ENCODE data around the gene CPNE5.

DNA sequence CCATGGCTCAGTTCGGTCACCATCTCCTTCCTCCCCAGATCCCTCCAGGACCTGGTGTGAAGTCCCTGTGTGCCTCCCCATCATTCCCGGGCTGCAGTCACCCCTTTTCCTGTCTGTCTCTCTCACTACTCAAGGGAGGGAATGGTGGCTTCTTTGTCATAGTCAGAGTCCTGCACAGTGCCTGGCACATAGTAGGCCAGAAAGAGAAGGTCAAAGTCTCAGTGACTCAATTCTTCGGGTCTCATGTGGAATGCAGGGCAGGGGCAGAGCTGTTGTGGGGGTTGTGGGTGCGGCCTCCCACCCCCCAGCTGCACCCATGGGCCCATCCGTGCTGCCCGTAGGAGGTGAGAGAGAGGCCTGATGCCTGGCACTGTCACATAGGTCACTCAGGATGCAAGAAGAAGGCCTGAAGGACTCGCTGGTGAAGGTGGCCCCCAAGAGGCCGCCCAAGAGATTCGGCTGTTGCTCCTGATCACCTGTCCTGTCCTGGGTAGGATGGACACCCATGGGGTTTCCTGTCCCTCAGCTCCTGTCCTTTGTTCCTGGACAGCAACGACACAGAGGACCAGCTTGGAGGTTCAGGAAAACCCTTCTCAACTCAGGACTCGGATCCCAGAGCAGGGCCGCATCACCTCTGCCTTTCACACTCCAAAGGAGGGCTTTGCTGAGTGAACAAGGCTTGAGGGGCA, 107.5 kb downstream of the CPNE5 start:
- TF ChIP-seq, protein P1, sequence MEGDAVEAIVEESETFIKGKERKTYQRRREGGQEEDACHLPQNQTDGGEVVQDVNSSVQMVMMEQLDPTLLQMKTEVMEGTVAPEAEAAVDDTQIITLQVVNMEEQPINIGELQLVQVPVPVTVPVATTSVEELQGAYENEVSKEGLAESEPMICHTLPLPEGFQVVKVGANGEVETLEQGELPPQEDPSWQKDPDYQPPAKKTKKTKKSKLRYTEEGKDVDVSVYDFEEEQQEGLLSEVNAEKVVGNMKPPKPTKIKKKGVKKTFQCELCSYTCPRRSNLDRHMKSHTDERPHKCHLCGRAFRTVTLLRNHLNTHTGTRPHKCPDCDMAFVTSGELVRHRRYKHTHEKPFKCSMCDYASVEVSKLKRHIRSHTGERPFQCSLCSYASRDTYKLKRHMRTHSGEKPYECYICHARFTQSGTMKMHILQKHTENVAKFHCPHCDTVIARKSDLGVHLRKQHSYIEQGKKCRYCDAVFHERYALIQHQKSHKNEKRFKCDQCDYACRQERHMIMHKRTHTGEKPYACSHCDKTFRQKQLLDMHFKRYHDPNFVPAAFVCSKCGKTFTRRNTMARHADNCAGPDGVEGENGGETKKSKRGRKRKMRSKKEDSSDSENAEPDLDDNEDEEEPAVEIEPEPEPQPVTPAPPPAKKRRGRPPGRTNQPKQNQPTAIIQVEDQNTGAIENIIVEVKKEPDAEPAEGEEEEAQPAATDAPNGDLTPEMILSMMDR (optimal IDR thresholded peaks at IDR 0.05 in 1 of 3, IDR thresholded peaks at IDR 0.05 in 1 of 3, conservative IDR thresholded peaks at IDR 0.05 in 1 of 3; ENCODE audit: extremely low read depth in 1 of 3, insufficient read depth in 2 of 3, low read length in 3 of 3): no peak
- no peak for TF ChIP-seq EZH2 (IDR thresholded peaks at IDR 0.05; ENCODE audit: low read length)

All from keratinocyte (primary cell).